ENCODE data around the gene ATE1. TPM values are rescaled to one million over a fixed set of nuclear protein-coding genes. Genes with fewer than 3 reads are reported as not detected.

The ATE1 gene
- total and polyA plus RNA-seq, 10 of the 15 experiments (the other 5 are each of a cell fraction or from before 2014, with no cell fraction given), result 4.3 to 22.7 (median 15.9) TPM

- DNase-seq (ENCODE audit: low read depth, low spot score) (no peak), FAIRE-seq (no peak), ATAC-seq (no peak)
- CTCF ChIA-PET, result interaction anchor here (2.2 to 5.3 kb wide), 2 partner anchors 12 kb away, joined by 12 to 35 read pairs; no protein-coding TSS in a partner anchor
- 98% methylated on average over 2 of the region's 2 CpGs for WGBS (ENCODE audit: insufficient coverage, insufficient replicate concordance, low lambda C conversion rate, missing lambda C conversion rate)
- Histone ChIP-seq H3K9me3 (replicated peaks; ENCODE audit: control insufficient read depth, insufficient read depth, low read length) (no peaks in the 10 kb centered on the region), H2AFZ (ENCODE audit: control insufficient read depth, low read depth, low read length) (no peak overlapping the region), H3K4me2 (ENCODE audit: control insufficient read depth, insufficient read depth) (no peak overlapping the region), H3K36me3 (ENCODE audit: control insufficient read depth in 2 of 2, insufficient read depth in 2 of 2, low read length in 1 of 2) (no peaks in the 10 kb centered on the region; a peak in 1 of 4 replicates), H4K20me1 (ENCODE audit: control insufficient read depth, insufficient read depth) (no peaks in the 10 kb centered on the region), H3K9ac (ENCODE audit: control insufficient read depth, insufficient read depth, low read length) (no peak overlapping the region), H3K27me3 (replicated peaks in 1 of 2; ENCODE audit: control insufficient read depth in 2 of 2, insufficient read depth in 2 of 2, low read length in 1 of 2) (no peaks in the 10 kb centered on the region), H3K27ac (ENCODE audit: control insufficient read depth, insufficient read depth) (no peak overlapping the region), H3K4me1 (ENCODE audit: control insufficient read depth, insufficient read depth, low read length) (no peaks in the 10 kb centered on the region), H3K79me2 (ENCODE audit: control insufficient read depth, insufficient read depth, low read length) (no peaks in the 10 kb centered on the region), H3K4me3 (no peak overlapping the region)
- in situ Hi-C loops (cut with MboI), result no loop called here
- RAD21 ChIA-PET (ENCODE audit: unreplicated experiment), result no interaction called here
- BruUV-seq (replicated peaks), result no TSS peak
- POLR2A ChIA-PET, result no interaction called here
- SMC1A ChIA-PET (ENCODE audit: uncharacterized antibody, unreplicated experiment), result interaction anchor here (1.6 to 3.0 kb wide), 2 partner anchors 7 to 30 kb away, joined by 3 to 11 read pairs; no protein-coding TSS in a partner anchor
- TF ChIP-seq PAX5 (IDR thresholded peaks at IDR 0.05; ENCODE audit: borderline replicate concordance, low read depth, low read length) (no peak), NRF1 (conservative IDR thresholded peaks at IDR 0.05; ENCODE audit: low read depth, low read length) (no peak), NR2C2 (IDR thresholded peaks at IDR 0.05; ENCODE audit: borderline replicate concordance, control insufficient read depth, insufficient read length, low read depth) (no peak), SP1 (IDR thresholded peaks at IDR 0.05; ENCODE audit: low read depth, low read length) (no peak), RFX5 (IDR thresholded peaks at IDR 0.05; ENCODE audit: low read depth, low read length) (no peak), NFYB (IDR thresholded peaks at IDR 0.05; ENCODE audit: insufficient read depth, low read depth, low read length) (no peak), BCL11A (IDR thresholded peaks at IDR 0.05; ENCODE audit: low read depth, low read length) (no peak), EED (IDR thresholded peaks at IDR 0.05; ENCODE audit: low read depth) (no peak), SIX5 (IDR thresholded peaks at IDR 0.05; ENCODE audit: low read depth, low read length, severe bottlenecking) (no peak), BMI1 (IDR thresholded peaks at IDR 0.05; ENCODE audit: borderline replicate concordance) (no peak), POU2F2 (IDR thresholded peaks at IDR 0.05; ENCODE audit: borderline replicate concordance, low read depth, low read length) (no peak), PKNOX1 (IDR thresholded peaks at IDR 0.05) (no peak), KAT2A (conservative IDR thresholded peaks at IDR 0.05; ENCODE audit: control insufficient read depth, low read depth, low read length) (no peak)
- TF ChIP-seq, protein P1, sequence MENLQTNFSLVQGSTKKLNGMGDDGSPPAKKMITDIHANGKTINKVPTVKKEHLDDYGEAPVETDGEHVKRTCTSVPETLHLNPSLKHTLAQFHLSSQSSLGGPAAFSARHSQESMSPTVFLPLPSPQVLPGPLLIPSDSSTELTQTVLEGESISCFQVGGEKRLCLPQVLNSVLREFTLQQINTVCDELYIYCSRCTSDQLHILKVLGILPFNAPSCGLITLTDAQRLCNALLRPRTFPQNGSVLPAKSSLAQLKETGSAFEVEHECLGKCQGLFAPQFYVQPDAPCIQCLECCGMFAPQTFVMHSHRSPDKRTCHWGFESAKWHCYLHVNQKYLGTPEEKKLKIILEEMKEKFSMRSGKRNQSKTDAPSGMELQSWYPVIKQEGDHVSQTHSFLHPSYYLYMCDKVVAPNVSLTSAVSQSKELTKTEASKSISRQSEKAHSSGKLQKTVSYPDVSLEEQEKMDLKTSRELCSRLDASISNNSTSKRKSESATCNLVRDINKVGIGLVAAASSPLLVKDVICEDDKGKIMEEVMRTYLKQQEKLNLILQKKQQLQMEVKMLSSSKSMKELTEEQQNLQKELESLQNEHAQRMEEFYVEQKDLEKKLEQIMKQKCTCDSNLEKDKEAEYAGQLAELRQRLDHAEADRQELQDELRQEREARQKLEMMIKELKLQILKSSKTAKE (IDR thresholded peaks at IDR 0.05; ENCODE audit: low read depth, poor library complexity, severe bottlenecking), result no peak
- intact Hi-C loops (cut with micrococcal nuclease; ENCODE audit: unreplicated experiment), result no loop called here
Observed at GRCh38 chr10:121835376-121835775, 92.5 kb downstream of the ATE1 start.

All from GM12878 (cell line).